ENCODE data around the gene CSNK2A1. TPM values are rescaled to one million over a fixed set of nuclear protein-coding genes. Genes with fewer than 3 reads are reported as not detected.

CSNK2A1 gene
- total RNA-seq, 1 donor from 2014 or later, result 128 TPM

- H3K9me3 Mint-ChIP-seq (ENCODE audit: unreplicated experiment), result no peaks in the 10 kb centered on the region
- no peak overlapping the region for H3K4me3 Mint-ChIP-seq (ENCODE audit: unreplicated experiment)
These were observed 7.0 kb upstream of the CSNK2A1 start for GRCh38 chr20:550611-551010.

GRCh38 chr20:549722-550496 is 6.3 kb upstream of the CSNK2A1 start:
- no peak overlapping the region for H3K4me3 Mint-ChIP-seq (ENCODE audit: unreplicated experiment)
- no peaks in the 10 kb centered on the region for H3K36me3 Mint-ChIP-seq (ENCODE audit: low read depth, unreplicated experiment)
- H3K27ac Mint-ChIP-seq (ENCODE audit: unreplicated experiment), result no peak overlapping the region
- TF ChIP-seq, protein P1, sequence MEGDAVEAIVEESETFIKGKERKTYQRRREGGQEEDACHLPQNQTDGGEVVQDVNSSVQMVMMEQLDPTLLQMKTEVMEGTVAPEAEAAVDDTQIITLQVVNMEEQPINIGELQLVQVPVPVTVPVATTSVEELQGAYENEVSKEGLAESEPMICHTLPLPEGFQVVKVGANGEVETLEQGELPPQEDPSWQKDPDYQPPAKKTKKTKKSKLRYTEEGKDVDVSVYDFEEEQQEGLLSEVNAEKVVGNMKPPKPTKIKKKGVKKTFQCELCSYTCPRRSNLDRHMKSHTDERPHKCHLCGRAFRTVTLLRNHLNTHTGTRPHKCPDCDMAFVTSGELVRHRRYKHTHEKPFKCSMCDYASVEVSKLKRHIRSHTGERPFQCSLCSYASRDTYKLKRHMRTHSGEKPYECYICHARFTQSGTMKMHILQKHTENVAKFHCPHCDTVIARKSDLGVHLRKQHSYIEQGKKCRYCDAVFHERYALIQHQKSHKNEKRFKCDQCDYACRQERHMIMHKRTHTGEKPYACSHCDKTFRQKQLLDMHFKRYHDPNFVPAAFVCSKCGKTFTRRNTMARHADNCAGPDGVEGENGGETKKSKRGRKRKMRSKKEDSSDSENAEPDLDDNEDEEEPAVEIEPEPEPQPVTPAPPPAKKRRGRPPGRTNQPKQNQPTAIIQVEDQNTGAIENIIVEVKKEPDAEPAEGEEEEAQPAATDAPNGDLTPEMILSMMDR (IDR thresholded peaks at IDR 0.05; ENCODE audit: unreplicated experiment), result no peak
- peaks cover 5% of the 10 kb centered on the region for H3K27me3 Mint-ChIP-seq (ENCODE audit: unreplicated experiment)
- DNase-seq (ENCODE audit: low spot score), result no peak
- peaks cover 7% of the 10 kb centered on the region for H3K4me1 Mint-ChIP-seq (ENCODE audit: unreplicated experiment)
- H3K9me3 Mint-ChIP-seq (ENCODE audit: unreplicated experiment), result no peaks in the 10 kb centered on the region

More at GRCh38 chr20:550611-551010, 7.0 kb upstream of the CSNK2A1 start:
- no peak for DNase-seq (ENCODE audit: low spot score)
- no peaks in the 10 kb centered on the region for H3K36me3 Mint-ChIP-seq (ENCODE audit: low read depth, unreplicated experiment)
- peaks cover 5% of the 10 kb centered on the region for H3K27me3 Mint-ChIP-seq (ENCODE audit: unreplicated experiment)
- H3K4me1 Mint-ChIP-seq (ENCODE audit: unreplicated experiment), result peaks cover 11% of the 10 kb centered on the region
- TF ChIP-seq, protein P1 (IDR thresholded peaks at IDR 0.05; ENCODE audit: unreplicated experiment), result no peak
- H3K27ac Mint-ChIP-seq (ENCODE audit: unreplicated experiment), result no peak overlapping the region

- no peak for DNase-seq (ENCODE audit: low spot score)
- Mint-ChIP-seq H3K36me3 (ENCODE audit: low read depth, unreplicated experiment) (peaks cover 6% of the 10 kb centered on the region), H3K4me1 (ENCODE audit: unreplicated experiment) (peaks cover 10% of the 10 kb centered on the region), H3K4me3 (ENCODE audit: unreplicated experiment) (no peak overlapping the region), H3K9me3 (ENCODE audit: unreplicated experiment) (no peaks in the 10 kb centered on the region), H3K27me3 (ENCODE audit: unreplicated experiment) (peaks cover 5% of the 10 kb centered on the region), H3K27ac (ENCODE audit: unreplicated experiment) (no peak overlapping the region)
- TF ChIP-seq, protein P1 (IDR thresholded peaks at IDR 0.05; ENCODE audit: unreplicated experiment), result no peak
These were observed 5.3 kb upstream of the CSNK2A1 start for GRCh38 chr20:548906-549305.

- Mint-ChIP-seq H3K4me1 (ENCODE audit: unreplicated experiment) (peaks cover 15% of the 10 kb centered on the region), H3K4me3 (ENCODE audit: unreplicated experiment) (no peak overlapping the region), H3K27me3 (ENCODE audit: unreplicated experiment) (peaks cover 5% of the 10 kb centered on the region), H3K36me3 (ENCODE audit: low read depth, unreplicated experiment) (peaks cover 6% of the 10 kb centered on the region), H3K27ac (ENCODE audit: unreplicated experiment) (no peak overlapping the region), H3K9me3 (ENCODE audit: unreplicated experiment) (no peaks in the 10 kb centered on the region)
- TF ChIP-seq, protein P1 (IDR thresholded peaks at IDR 0.05; ENCODE audit: unreplicated experiment), result no peak
- no peak for DNase-seq (ENCODE audit: low spot score)
These were observed 3.8 kb upstream of the CSNK2A1 start for GRCh38 chr20:547394-547793.

DNA sequence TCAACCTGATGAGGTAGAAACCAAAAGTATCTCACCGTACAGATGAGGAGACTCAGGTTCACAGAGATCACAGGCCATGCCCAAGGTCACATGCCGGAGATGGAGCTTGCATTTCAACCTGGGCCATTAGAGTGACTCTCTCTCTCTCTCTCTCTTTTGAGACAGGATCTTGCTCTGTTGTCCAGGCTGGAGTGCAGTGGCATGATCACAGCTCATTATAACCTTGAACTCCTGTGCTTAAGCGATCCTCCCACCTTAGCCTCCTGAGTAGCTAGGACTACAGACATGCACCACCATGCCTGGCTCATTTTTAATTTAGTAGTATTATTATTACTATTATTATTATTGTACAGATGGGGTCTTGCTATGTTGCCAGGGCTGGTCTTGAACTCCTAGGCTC is 2.8 kb upstream of the CSNK2A1 start:
- H3K36me3 Mint-ChIP-seq (ENCODE audit: low read depth, unreplicated experiment), result peaks cover 6% of the 10 kb centered on the region
- TF ChIP-seq, protein P1 (IDR thresholded peaks at IDR 0.05; ENCODE audit: unreplicated experiment), result no peak
- no peak overlapping the region for H3K27ac Mint-ChIP-seq (ENCODE audit: unreplicated experiment)
- H3K9me3 Mint-ChIP-seq (ENCODE audit: unreplicated experiment), result no peaks in the 10 kb centered on the region
- no peak for DNase-seq (ENCODE audit: low spot score)
- H3K27me3 Mint-ChIP-seq (ENCODE audit: unreplicated experiment), result peaks cover 5% of the 10 kb centered on the region
- H3K4me3 Mint-ChIP-seq (ENCODE audit: unreplicated experiment), result no peak overlapping the region
- peaks cover 17% of the 10 kb centered on the region for H3K4me1 Mint-ChIP-seq (ENCODE audit: unreplicated experiment)
